HepG2 (cell line): ENCODE data around the gene PLK2. TPM values are rescaled to one million over a fixed set of nuclear protein-coding genes. Genes with fewer than 3 reads are reported as not detected.

Experiments used
- BORCS8-MEF2B ChIP-seq: sonication (generic); formaldehyde crosslinking; IDR thresholded peaks from 2 replicates; pipeline ENCODE4 v1.8.0; 2022; ENCODE audit warnings: mild to moderate bottlenecking, missing genetic modification reagents
- ONECUT2 ChIP-seq: sonication (generic); formaldehyde crosslinking; IDR thresholded peaks from 2 replicates; pipeline ENCODE4 v1.4.0; 2020; ENCODE audit warnings: missing genetic modification reagents
- POGK ChIP-seq: sonication (generic); formaldehyde crosslinking; conservative IDR thresholded peaks from 2 replicates; pipeline ENCODE4 v1.8.0; 2022; ENCODE audit warnings: mild to moderate bottlenecking, moderate library complexity, missing genetic modification reagents
- REXO4 ChIP-seq: sonication (generic); formaldehyde crosslinking; IDR thresholded peaks from 2 replicates; pipeline ENCODE4 v1.8.0; 2022; ENCODE audit warnings: missing genetic modification reagents, mild to moderate bottlenecking, borderline replicate concordance
- RORA ChIP-seq: sonication (generic); formaldehyde crosslinking; IDR thresholded peaks from 2 replicates; pipeline ENCODE4 v1.5.0; 2020; ENCODE audit warnings: mild to moderate bottlenecking, missing genetic modification reagents, moderate library complexity
- SMARCC2 ChIP-seq: fragments of 450-650 bp; IDR thresholded peaks from 2 replicates; pipeline ENCODE4 v1.6.1; 2017; ENCODE audit warnings: antibody characterized with exemption, mild to moderate bottlenecking
- ZIK1 ChIP-seq: sonication (generic); formaldehyde crosslinking; IDR thresholded peaks from 2 replicates; pipeline ENCODE4 v1.5.0; 2020; ENCODE audit warnings: mild to moderate bottlenecking, low read depth, missing genetic modification reagents, borderline replicate concordance
- ZNF513 ChIP-seq: sonication (generic); formaldehyde crosslinking; conservative IDR thresholded peaks from 2 replicates; pipeline ENCODE4 v1.5.0; 2020; ENCODE audit warnings: missing genetic modification reagents
- ZNF572 ChIP-seq: sonication (generic); formaldehyde crosslinking; IDR thresholded peaks from 2 replicates; pipeline ENCODE4 v1.5.1; 2020; ENCODE audit warnings: mild to moderate bottlenecking, missing genetic modification reagents
- ZNF614 ChIP-seq: IDR thresholded peaks from 2 replicates; pipeline ENCODE4 v1.6.1; 2018; ENCODE audit warnings: missing biosample characterization, missing genetic modification reagents, inconsistent platforms, borderline replicate concordance
- polyA plus RNA-seq, 8 experiments: library from polyadenylated mRNA; depleted of rRNA in 3 of 8; stranded (reverse) in 7 of 8; unstranded in 1 of 8; fragments of >200 nt; fragmentation: Illumina TruSeq in 4 of 8; extraction: Trizol in 4 of 8; gene quantifications; 2 replicates each; pipeline versions ENCODE4 v1.2.1 to v1.2.3, GENCODE V29; 2011 to 2016; ENCODE audit warnings: low read depth in 4 of 8, missing spikeins in 1 of 8, mixed read lengths in 1 of 8; ENCODE audit not compliant: insufficient read depth in 1 of 8
- total RNA-seq, 5 experiments: library from RNA; depleted of rRNA; stranded (reverse); fragments of >200 nt; fragmentation: Illumina TruSeq; extraction: Trizol; gene quantifications; 2 replicates each; pipeline ENCODE4 v1.2.3, GENCODE V29; 2016; ENCODE audit warnings: low read depth in 1 of 5

PLK2 gene
- total and polyA plus RNA-seq, 2 of the 13 experiments (the other 11 are each of a cell fraction or from before 2014, with no cell fraction given) = 9.6 to 29.6 TPM

- TF ChIP-seq ONECUT2 (no peak), BORCS8-MEF2B (CRISPR knock-in tag) (no peak), REXO4 (CRISPR knock-in tag) (no peak), SMARCC2 (no peak), ZNF513 (CRISPR knock-in tag) (no peak), POGK (no peak), ZNF614 (CRISPR knock-in tag) (no peak), ZIK1 (CRISPR knock-in tag) (no peak), ZNF572 (CRISPR knock-in tag) (no peak), RORA (CRISPR knock-in tag) (no peak)
These were observed 31.5 kb upstream of the PLK2 start, which contains the start of gene GAPT (continued) for GRCh38 chr5:58491216-58491892.
